K562 (cell line): ENCODE results near the gene DEPDC1B. TPM values are rescaled to one million over a fixed set of nuclear protein-coding genes. Genes with fewer than 3 reads are reported as not detected.

Source experiments
- ATAC-seq: fragments of 200-7000 bp; cut with Tn5 transposase; 3 replicates; pipeline ENCODE4 v1.9.1; 2020; ENCODE audit warnings: moderate library complexity
- BruUV-seq: library from RNA; stranded (reverse); fragments of 400-500 nt; replicated peaks from 2 replicates; lab custom pipeline; 2021; lab: Mats Ljungman, UMichigan
- CTCF ChIA-PET: fragments of 300-600 bp; formaldehyde crosslinking; extraction: SDS; loops from one replicate; lab custom pipeline; 2021; ENCODE audit warnings: low intra/inter-chr PET ratio; lab: Yijun Ruan, JAX
- POLR2A ChIA-PET: fragments of 300-600, 350-650 bp; sonication (Branson Sonifier 250); formaldehyde crosslinking; extraction: SDS; loops from one replicate; lab custom pipeline; 2021; ENCODE audit warnings: antibody characterized with exemption, inconsistent platforms; lab: Yijun Ruan, JAX
- DNase-seq, 4 experiments: peaks; one replicate each; pipeline versions ENCODE4 v3.0.0 to v3.0.0-alpha.2; 2011 to 2018; ENCODE audit warnings: low spot score in 3 of 4, mixed read lengths in 3 of 4; ENCODE audit errors: extremely low read depth in 1 of 4
- FAIRE-seq: peaks from 2 replicates; lab custom pipeline; 2011; peaks lifted over from hg19 to GRCh38; lab: Jason Lieb, UNC
- H2AFZ ChIP-seq: 2 replicates; pipeline ENCODE4 v1.6.0; 2011; ENCODE audit warnings: low read depth, low read length, control low read depth, inconsistent platforms
- H3K27ac ChIP-seq: fragments of 200-600 bp; 3 replicates; pipeline ENCODE4 v1.8.0; 2011; ENCODE audit warnings: low read depth, mild to moderate bottlenecking, control low read depth, inconsistent platforms, low read length, moderate library complexity, mixed read lengths; ENCODE audit errors: extremely low read depth
- H3K27me3 ChIP-seq, 2 experiments: fragments of 300-600 bp in 1 of 2; 2 replicates in 1 of 2; 3 replicates in 1 of 2; pipeline versions ENCODE4 v1.6.0 to v1.8.0; 2011; ENCODE audit warnings: inconsistent platforms in 2 of 2, low read length in 2 of 2, mild to moderate bottlenecking in 1 of 2, mixed read lengths in 1 of 2, moderate library complexity in 1 of 2; ENCODE audit not compliant: control insufficient read depth in 2 of 2, insufficient read depth in 2 of 2
- H3K36me3 ChIP-seq: fragments of 300-600 bp; 3 replicates; pipeline ENCODE4 v1.8.0; 2011; ENCODE audit warnings: mild to moderate bottlenecking, low read length, inconsistent platforms; ENCODE audit not compliant: control insufficient read depth, insufficient read depth
- H3K4me1 ChIP-seq, 2 experiments: fragments of 200-600 bp in 1 of 2; replicated peaks in 1 of 2; 2 replicates in 1 of 2; 3 replicates in 1 of 2; pipeline versions ENCODE4 v1.5.1 to v1.8.0; 2011; ENCODE audit warnings: inconsistent platforms in 2 of 2, low read length in 2 of 2, mild to moderate bottlenecking in 1 of 2, mixed read lengths in 1 of 2, moderate library complexity in 1 of 2; ENCODE audit not compliant: control insufficient read depth in 2 of 2, insufficient read depth in 2 of 2
- H3K4me2 ChIP-seq: 2 replicates; pipeline ENCODE4 v1.6.1; 2011; ENCODE audit warnings: low read length, control low read depth, inconsistent platforms, mixed read lengths; ENCODE audit not compliant: insufficient read depth
- H3K4me3 ChIP-seq: fragments of 200-600 bp; sonication (generic), shearing (Covaris generic); 2 replicates; pipeline ENCODE4 v1.5.1; 2016; ENCODE audit warnings: control low read depth, inconsistent platforms
- H3K79me2 ChIP-seq: fragments of 200-600 bp; 3 replicates; pipeline ENCODE4 v1.8.0; 2011; ENCODE audit warnings: low read length, inconsistent platforms; ENCODE audit not compliant: control insufficient read depth, insufficient read depth
- H3K9ac ChIP-seq, 2 experiments: 2 replicates each; pipeline versions ENCODE4 v1.6.0 to v1.6.1; 2011; ENCODE audit warnings: low read depth in 2 of 2, low read length in 2 of 2, control low read depth in 1 of 2, inconsistent platforms in 1 of 2, mild to moderate bottlenecking in 1 of 2, mixed read lengths in 1 of 2; ENCODE audit not compliant: insufficient read depth in 1 of 2
- H3K9me1 ChIP-seq: one replicate; pipeline ENCODE4 v1.6.0; 2011; ENCODE audit warnings: inconsistent platforms, mild to moderate bottlenecking, low read length, moderate library complexity; ENCODE audit not compliant: control insufficient read depth, insufficient read depth
- H3K9me3 ChIP-seq: replicated peaks from 2 replicates; pipeline ENCODE4 v1.5.1; 2011; ENCODE audit warnings: low read depth, low read length, inconsistent platforms; ENCODE audit not compliant: control insufficient read depth, insufficient read depth
- H4K20me1 ChIP-seq: replicated peaks from 2 replicates; pipeline ENCODE4 v1.6.1; 2011; ENCODE audit warnings: low read length, inconsistent platforms, mixed read lengths; ENCODE audit not compliant: control insufficient read depth, insufficient read depth
- ATF6 ChIP-seq: sonication (generic); formaldehyde crosslinking; IDR thresholded peaks from 2 replicates; pipeline ENCODE4 v1.4.0; 2020; ENCODE audit warnings: mild to moderate bottlenecking, missing genetic modification reagents
- HDAC1 ChIP-seq, 2 experiments: fragments of 450-650 bp; IDR thresholded peaks; 2 replicates each; pipeline ENCODE4 v1.6.1; 2016 to 2017; ENCODE audit warnings: inconsistent platforms in 1 of 2, mild to moderate bottlenecking in 1 of 2, moderate library complexity in 1 of 2
- JUNB ChIP-seq: fragments of 450-650 bp; formaldehyde crosslinking; conservative IDR thresholded peaks from 2 replicates; pipeline ENCODE4 v1.4.0; 2020; ENCODE audit warnings: mild to moderate bottlenecking
- POLR3A ChIP-seq: IDR thresholded peaks from 2 replicates; pipeline ENCODE4 v1.6.1; 2011; ENCODE audit warnings: borderline replicate concordance, mild to moderate bottlenecking, moderate library complexity; ENCODE audit not compliant: insufficient read length, insufficient read depth; ENCODE audit errors: extremely low read depth
- TAL1 ChIP-seq: fragments of 450-650 bp; IDR thresholded peaks from 2 replicates; pipeline ENCODE4 v1.6.1; 2016; ENCODE audit warnings: mild to moderate bottlenecking
- TEAD1 ChIP-seq, 2 experiments: fragments of 450-650 bp in 1 of 2; sonication (generic) in 1 of 2; formaldehyde crosslinking; IDR thresholded peaks; 2 replicates each; pipeline versions ENCODE4 v1.4.0 to v1.8.0; 2020 to 2022; ENCODE audit warnings: mild to moderate bottlenecking in 2 of 2, missing genetic modification reagents in 1 of 2
- TOE1 ChIP-seq, 2 experiments: fragments of 450-650 bp in 1 of 2; sonication (generic) in 1 of 2; formaldehyde crosslinking in 1 of 2; IDR thresholded peaks; 2 replicates each; pipeline versions ENCODE4 v1.7.1 to v1.8.0; 2016 to 2022; ENCODE audit warnings: borderline replicate concordance in 2 of 2, mild to moderate bottlenecking in 2 of 2, antibody characterized with exemption in 1 of 2, inconsistent platforms in 1 of 2, low read depth in 1 of 2, missing genetic modification reagents in 1 of 2, moderate library complexity in 1 of 2
- TRIM25 ChIP-seq: fragments of 450-650 bp; IDR thresholded peaks from 2 replicates; pipeline ENCODE4 v1.7.0; 2016; ENCODE audit warnings: borderline replicate concordance
- ZNF239 ChIP-seq: fragments of 250-450 bp; sonication (Bioruptor Pico); IDR thresholded peaks from 2 replicates; pipeline ENCODE4 v1.4.0; 2020; ENCODE audit warnings: mild to moderate bottlenecking
- WGBS: fragments of 100-300 bp; shearing (Covaris generic); methylation state at CpG from one replicate; pipeline ENCODE4 v1.1.6; 2016; ENCODE audit warnings: low coverage, mixed read lengths; ENCODE audit not compliant: insufficient coverage; ENCODE audit errors: missing lambda C conversion rate; 5-methylcytosine and 5-hydroxymethylcytosine counted together
- in situ Hi-C: fragments of 300-500 bp; cut with MboI; formaldehyde crosslinking; loops from 4 replicates; pipeline ENCODE4 v1.15.0; 2018; ENCODE audit warnings: inconsistent platforms, mixed read lengths
- intact Hi-C: fragments of 100-400 bp; cut with micrococcal nuclease; formaldehyde crosslinking; loops from 2 replicates; pipeline ENCODE4 v1.14.2; 2022
- polyA plus RNA-seq, 8 experiments: library from polyadenylated mRNA; depleted of rRNA in 4 of 8; stranded (reverse) in 5 of 8; unstranded in 3 of 8; fragments of >200 nt; fragmentation: Nextera tagmentation in 2 of 8; fragmentation: Illumina TruSeq in 1 of 8; extraction: Ambion mirVana in 2 of 8; extraction: Trizol in 1 of 8; gene quantifications; 2 replicates each; pipeline versions ENCODE4 v1.2.1 to v1.2.3, GENCODE V29; 2011 to 2014; ENCODE audit warnings: inconsistent platforms in 1 of 8, missing spikeins in 1 of 8
- total RNA-seq, 7 experiments: library from RNA; depleted of rRNA in 6 of 7; stranded (reverse); fragments of >200 nt in 6 of 7; fragmentation: Illumina TruSeq in 2 of 7; extraction: Trizol in 2 of 7; gene quantifications; 2 replicates each; pipeline versions ENCODE4 v1.2.1 to v1.2.3, GENCODE V29; 2011 to 2021; ENCODE audit warnings: low replicate concordance in 1 of 7
- TF ChIP-seq, protein P1 (sequence below): fragments of 250-450 bp; sonication (Bioruptor Pico); IDR thresholded peaks from 2 replicates; pipeline ENCODE4 v1.5.0; 2020; ENCODE audit warnings: mild to moderate bottlenecking, borderline replicate concordance
- TF ChIP-seq, protein P2 (sequence below): fragments of 450-650 bp; conservative IDR thresholded peaks from 2 replicates; pipeline ENCODE4 v1.6.1; 2016; ENCODE audit warnings: missing genetic modification characterization, low read depth, mild to moderate bottlenecking, missing compliant biosample characterization, moderate library complexity

DEPDC1B gene
- total and polyA plus RNA-seq, 9 of the 15 experiments (the other 6 are each of a cell fraction or from before 2014, with no cell fraction given): 36.0 to 67.2 (median 44.5) TPM

GRCh38 chr5:60597572-60598320, 102.2 kb downstream of the DEPDC1B start:
- H3K79me2 ChIP-seq: no peaks in the 10 kb centered on the region
- intact Hi-C loops (no loop called here), in situ Hi-C loops (no loop called here)
- no peak overlapping the region for H2AFZ ChIP-seq
- WGBS: 75% methylated on average over 3 of the region's 3 CpGs
- H3K9me3 ChIP-seq: no peaks in the 10 kb centered on the region
- no peak overlapping the region for H3K9ac ChIP-seq
- H3K4me2 ChIP-seq: no peak overlapping the region
- no peaks in the 10 kb centered on the region for H3K27me3 ChIP-seq
- no peak overlapping the region for H3K27ac ChIP-seq
- peaks cover 12% of the 10 kb centered on the region for H3K36me3 ChIP-seq
- DNase-seq (no peak), ATAC-seq (no peak), FAIRE-seq (no peak)
- H3K9me1 ChIP-seq: no peaks in the 10 kb centered on the region
- no TSS peak for BruUV-seq
- no peaks in the 10 kb centered on the region for H4K20me1 ChIP-seq
- ChIA-PET POLR2A (interaction anchor here (0.6 kb wide), 1 partner anchor 610 kb away, joined by 3 read pairs; no protein-coding TSS in a partner anchor), CTCF (no interaction called here)
- H3K4me3 ChIP-seq: no peak overlapping the region
- no peaks in the 10 kb centered on the region for H3K4me1 ChIP-seq
- TF ChIP-seq JUNB (CRISPR knock-in tag) (no peak), TRIM25 (no peak), POLR3A (no peak), TAL1 (no peak), TOE1 (IDR thresholded peaks at IDR 0.05; ENCODE audit: borderline replicate concordance) (no peak), TOE1 (CRISPR knock-in tag; IDR thresholded peaks at IDR 0.05; ENCODE audit: borderline replicate concordance, low read depth) (no peak), ATF6 (CRISPR knock-in tag) (no peak), HDAC1 (IDR thresholded peaks at IDR 0.05) (no peak), TEAD1 (CRISPR knock-in tag; IDR thresholded peaks at IDR 0.05) (no peak), ZNF239 (CRISPR knock-in tag) (no peak)
- TF ChIP-seq, protein P1, sequence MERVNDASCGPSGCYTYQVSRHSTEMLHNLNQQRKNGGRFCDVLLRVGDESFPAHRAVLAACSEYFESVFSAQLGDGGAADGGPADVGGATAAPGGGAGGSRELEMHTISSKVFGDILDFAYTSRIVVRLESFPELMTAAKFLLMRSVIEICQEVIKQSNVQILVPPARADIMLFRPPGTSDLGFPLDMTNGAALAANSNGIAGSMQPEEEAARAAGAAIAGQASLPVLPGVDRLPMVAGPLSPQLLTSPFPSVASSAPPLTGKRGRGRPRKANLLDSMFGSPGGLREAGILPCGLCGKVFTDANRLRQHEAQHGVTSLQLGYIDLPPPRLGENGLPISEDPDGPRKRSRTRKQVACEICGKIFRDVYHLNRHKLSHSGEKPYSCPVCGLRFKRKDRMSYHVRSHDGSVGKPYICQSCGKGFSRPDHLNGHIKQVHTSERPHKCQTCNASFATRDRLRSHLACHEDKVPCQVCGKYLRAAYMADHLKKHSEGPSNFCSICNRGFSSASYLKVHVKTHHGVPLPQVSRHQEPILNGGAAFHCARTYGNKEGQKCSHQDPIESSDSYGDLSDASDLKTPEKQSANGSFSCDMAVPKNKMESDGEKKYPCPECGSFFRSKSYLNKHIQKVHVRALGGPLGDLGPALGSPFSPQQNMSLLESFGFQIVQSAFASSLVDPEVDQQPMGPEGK (CRISPR knock-in tag): no peak
- TF ChIP-seq, protein P2, sequence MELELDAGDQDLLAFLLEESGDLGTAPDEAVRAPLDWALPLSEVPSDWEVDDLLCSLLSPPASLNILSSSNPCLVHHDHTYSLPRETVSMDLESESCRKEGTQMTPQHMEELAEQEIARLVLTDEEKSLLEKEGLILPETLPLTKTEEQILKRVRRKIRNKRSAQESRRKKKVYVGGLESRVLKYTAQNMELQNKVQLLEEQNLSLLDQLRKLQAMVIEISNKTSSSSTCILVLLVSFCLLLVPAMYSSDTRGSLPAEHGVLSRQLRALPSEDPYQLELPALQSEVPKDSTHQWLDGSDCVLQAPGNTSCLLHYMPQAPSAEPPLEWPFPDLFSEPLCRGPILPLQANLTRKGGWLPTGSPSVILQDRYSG (tag): no peak
